Measurements from ENCODE around the gene SARNP. TPM values are rescaled to one million over a fixed set of nuclear protein-coding genes. Genes with fewer than 3 reads are reported as not detected.

The SARNP gene
- total RNA-seq, 4 donors from 2014 or later, result 50.3 to 90.5 (median 63.3) TPM

- Histone ChIP-seq H3K4me1 (peaks cover 6 to 60% (median 28%) of the 10 kb centered on the region in 3 donors), H3K36me3 (peaks cover 0 to 20% of the 10 kb centered on the region in 2 donors), H3K9me3 (no peaks in the 10 kb centered on the region), H3K4me3 (peak overlapping the region; percentile 76 to 78), H3K27me3 (no peaks in the 10 kb centered on the region), H3K27ac (peak overlapping the region; percentile 90 to 98 (median 97))
- ATAC-seq, result peak; percentile 6
- WGBS, 2 donors (ENCODE audit: low coverage in 1 of 2), result 4 to 9% methylated on average over 3 to 8 of the region's 19 CpGs
- TF ChIP-seq, protein P1, sequence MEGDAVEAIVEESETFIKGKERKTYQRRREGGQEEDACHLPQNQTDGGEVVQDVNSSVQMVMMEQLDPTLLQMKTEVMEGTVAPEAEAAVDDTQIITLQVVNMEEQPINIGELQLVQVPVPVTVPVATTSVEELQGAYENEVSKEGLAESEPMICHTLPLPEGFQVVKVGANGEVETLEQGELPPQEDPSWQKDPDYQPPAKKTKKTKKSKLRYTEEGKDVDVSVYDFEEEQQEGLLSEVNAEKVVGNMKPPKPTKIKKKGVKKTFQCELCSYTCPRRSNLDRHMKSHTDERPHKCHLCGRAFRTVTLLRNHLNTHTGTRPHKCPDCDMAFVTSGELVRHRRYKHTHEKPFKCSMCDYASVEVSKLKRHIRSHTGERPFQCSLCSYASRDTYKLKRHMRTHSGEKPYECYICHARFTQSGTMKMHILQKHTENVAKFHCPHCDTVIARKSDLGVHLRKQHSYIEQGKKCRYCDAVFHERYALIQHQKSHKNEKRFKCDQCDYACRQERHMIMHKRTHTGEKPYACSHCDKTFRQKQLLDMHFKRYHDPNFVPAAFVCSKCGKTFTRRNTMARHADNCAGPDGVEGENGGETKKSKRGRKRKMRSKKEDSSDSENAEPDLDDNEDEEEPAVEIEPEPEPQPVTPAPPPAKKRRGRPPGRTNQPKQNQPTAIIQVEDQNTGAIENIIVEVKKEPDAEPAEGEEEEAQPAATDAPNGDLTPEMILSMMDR (IDR thresholded peaks at IDR 0.05), result no peak
- TF ChIP-seq EP300 (IDR thresholded peaks at IDR 0.05), result no peak
- TF ChIP-seq POLR2AphosphoS5 (IDR thresholded peaks at IDR 0.05), result peak; percentile 16
- TF ChIP-seq POLR2A (IDR thresholded peaks at IDR 0.05), result peak in 1 of 2 donors; percentile 11
These were observed 87.4 kb downstream of the SARNP start for GRCh38 chr12:55729819-55730818.

GRCh38 chr12:55728939-55729818 is 88.3 kb downstream of the SARNP start, which contains the start of gene CD63:
TSS of gene CD63 (minus strand) at chr12:55729009. CDS start at chr12:55728341, 668 bp downstream.
- H3K36me3 ChIP-seq, result peaks cover 0 to 30% of the 10 kb centered on the region in 2 donors
- TF ChIP-seq POLR2AphosphoS5 (IDR thresholded peaks at IDR 0.05) (peak; percentile 91), POLR2A (IDR thresholded peaks at IDR 0.05) (peak; percentile 91 to 97), EP300 (IDR thresholded peaks at IDR 0.05) (no peak)
- TF ChIP-seq, protein P1 (IDR thresholded peaks at IDR 0.05), result peak in 1 of 4 experiments; percentile 2
- H3K4me3 ChIP-seq, result peak within 1 kb of the TSS; percentile 76 to 78
- peaks cover 6 to 69% (median 35%) of the 10 kb centered on the region in 3 donors for H3K4me1 ChIP-seq
- no peaks in the 10 kb centered on the region for H3K27me3 ChIP-seq
- 0% methylated on average over 8 of the region's 61 CpGs; no CpG with 5 or more reads in 1 of the 2 donors for WGBS, 2 donors (ENCODE audit: low coverage in 1 of 2)
- ATAC-seq, result peak; percentile 88
- H3K27ac ChIP-seq, result peak within 1 kb of the TSS; percentile 90 to 98 (median 97)
- no peaks in the 10 kb centered on the region for H3K9me3 ChIP-seq

DNA sequence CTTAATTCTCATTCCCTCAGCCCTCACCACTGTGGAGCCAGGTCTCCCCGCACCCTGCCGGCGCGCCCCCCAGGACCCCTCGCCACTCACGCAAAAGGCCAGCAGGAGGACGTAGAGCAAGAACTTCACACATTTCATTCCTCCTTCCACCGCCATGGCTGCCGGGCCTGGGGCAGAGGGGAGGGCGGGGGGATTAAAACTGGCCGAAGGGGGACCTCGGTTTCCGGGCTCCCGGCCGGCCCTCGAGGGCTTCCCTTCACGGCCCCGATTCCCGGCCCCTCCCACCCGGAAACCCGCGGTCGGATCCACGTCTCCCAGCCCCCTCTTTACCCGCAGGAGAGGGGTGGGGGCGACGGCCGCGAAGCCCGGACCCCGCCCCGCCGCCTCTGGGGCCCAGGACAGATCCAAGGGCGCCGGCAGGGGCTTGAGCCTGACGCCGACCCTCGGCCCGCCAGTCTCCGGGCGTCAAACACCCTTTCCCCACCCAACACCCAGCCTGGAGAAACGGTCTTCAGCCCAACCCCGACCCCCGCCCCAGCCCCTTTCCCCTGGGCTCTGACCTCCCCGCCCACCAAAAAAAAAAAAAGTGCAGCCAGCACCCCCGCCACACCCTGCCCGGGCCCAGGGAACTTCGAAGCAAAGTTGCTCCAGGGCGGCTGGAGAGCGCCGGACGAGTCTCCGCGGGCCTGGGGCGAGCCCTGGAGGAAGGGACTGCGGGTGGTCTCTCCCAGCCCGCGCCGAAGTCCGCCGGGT is 89.2 kb downstream of the SARNP start:
- Histone ChIP-seq H3K4me1 (peaks cover 6 to 77% (median 42%) of the 10 kb centered on the region in 3 donors), H3K9me3 (no peaks in the 10 kb centered on the region), H3K27ac (peak overlapping the region; percentile 90 to 98 (median 97)), H3K27me3 (no peaks in the 10 kb centered on the region), H3K4me3 (peak overlapping the region; percentile 76 to 78), H3K36me3 (peaks cover 0 to 36% of the 10 kb centered on the region in 2 donors)
- no peak for TF ChIP-seq POLR2A (IDR thresholded peaks at IDR 0.05)
- no peak for TF ChIP-seq POLR2AphosphoS5 (IDR thresholded peaks at IDR 0.05)
- no peak for TF ChIP-seq EP300 (IDR thresholded peaks at IDR 0.05)
- TF ChIP-seq, protein P1 (IDR thresholded peaks at IDR 0.05), result peak in 1 of 4 experiments; percentile 8
- 0% methylated on average over 3 to 6 of the region's 61 CpGs for WGBS, 2 donors (ENCODE audit: low coverage in 1 of 2)
- peak; percentile 37 for ATAC-seq

GRCh38 chr12:55727643-55728185 is 89.8 kb downstream of the SARNP start:
- no peaks in the 10 kb centered on the region for H3K27me3 ChIP-seq
- ATAC-seq, result no peak
- H3K27ac ChIP-seq, result peak overlapping the region; percentile 90 to 98 (median 97)
- 0 to 9% methylated on average over 3 to 4 of the region's 9 CpGs for WGBS, 2 donors (ENCODE audit: low coverage in 1 of 2)
- TF ChIP-seq EP300 (IDR thresholded peaks at IDR 0.05), result no peak
- no peak for TF ChIP-seq POLR2A (IDR thresholded peaks at IDR 0.05)
- no peak for TF ChIP-seq POLR2AphosphoS5 (IDR thresholded peaks at IDR 0.05)
- TF ChIP-seq, protein P1 (IDR thresholded peaks at IDR 0.05), result no peak
- peak overlapping the region; percentile 76 to 78 for H3K4me3 ChIP-seq
- peaks cover 0 to 36% of the 10 kb centered on the region in 2 donors for H3K36me3 ChIP-seq
- H3K9me3 ChIP-seq, result no peaks in the 10 kb centered on the region
- H3K4me1 ChIP-seq, result peaks cover 6 to 84% (median 44%) of the 10 kb centered on the region in 3 donors
